ENCODE measurements around the gene SULT1C2. TPM values are rescaled to one million over a fixed set of nuclear protein-coding genes. Genes with fewer than 3 reads are reported as not detected.

SULT1C2 gene
- total RNA-seq: 1 to 10 TPM in 1 of 2 donors, under 1 TPM in 1; 0.98 to 3.7 TPM
- long read RNA-seq, partial matches to known transcripts: 1 of 3 reads
- long read RNA-seq, other reads (novel, unspliced or antisense): 0 of 3 reads

DNA sequence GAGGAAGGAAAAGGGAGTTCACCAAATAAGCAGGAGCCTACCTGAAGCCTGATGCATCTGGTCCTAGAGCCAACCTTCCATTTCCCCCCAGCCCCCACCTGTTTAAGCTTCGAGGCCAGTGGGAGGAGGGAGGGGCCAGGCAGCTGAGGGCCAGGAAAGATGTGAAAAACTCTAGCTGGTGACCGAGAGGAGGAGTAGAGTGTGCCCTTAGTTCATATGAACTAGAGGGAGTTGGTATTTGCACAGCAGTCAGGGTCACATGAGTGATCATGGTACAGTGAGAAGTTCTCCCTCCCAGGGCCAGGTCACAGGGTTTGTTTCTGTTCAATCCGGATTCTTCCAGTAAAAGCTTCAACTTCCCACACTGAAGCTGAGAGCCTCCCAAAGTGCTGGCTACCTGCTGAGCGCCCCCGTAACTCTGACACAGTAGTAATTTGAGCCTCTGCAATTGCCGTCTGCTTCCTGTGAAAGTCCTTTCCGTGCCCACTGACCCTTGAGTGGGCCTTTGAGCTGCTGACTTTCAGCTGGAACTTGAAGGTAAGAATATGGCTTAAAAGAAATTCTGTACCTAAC, at the start of gene SULT1C2:
SULT1C2 (plus strand) TSS at position 362 of the 573 bp plus-strand sequence. CDS start 4,773 bp downstream, outside the sequence.
- intact Hi-C loops (cut with DNase I, micrococcal nuclease): no loop called here
- DNase-seq (peak in 1 of 2 donors; percentile 38), ATAC-seq (peak; percentile 99)

DNA sequence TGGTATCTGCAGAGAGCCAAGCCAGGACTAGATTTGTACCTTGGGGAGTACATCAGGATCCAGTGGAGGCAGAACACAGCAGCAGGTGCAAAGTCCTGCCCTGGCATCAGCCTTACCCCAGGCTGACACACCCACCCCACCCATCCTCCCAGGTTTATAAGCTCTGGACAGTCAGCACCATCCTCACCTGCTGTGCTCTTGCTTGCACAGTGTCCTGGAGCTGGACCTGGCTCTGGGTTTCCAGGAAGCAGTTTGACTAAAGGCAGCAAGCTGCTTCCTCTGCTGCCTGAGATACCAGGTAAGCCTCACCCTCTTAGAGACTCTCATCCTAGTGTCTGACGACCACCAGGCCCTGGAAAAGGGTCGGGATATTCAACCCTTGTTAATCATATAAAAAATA, 48.9 kb upstream of the SULT1C2 start, which contains the start of gene SULT1C3:
SULT1C3 (plus strand) TSS at position 183 of the 400 bp plus-strand sequence. CDS start 7,227 bp downstream, outside the sequence.
- intact Hi-C loops (cut with DNase I, micrococcal nuclease): no loop called here
- DNase-seq (peak; percentile 68 to 87), ATAC-seq (peak; percentile 100)

DNA sequence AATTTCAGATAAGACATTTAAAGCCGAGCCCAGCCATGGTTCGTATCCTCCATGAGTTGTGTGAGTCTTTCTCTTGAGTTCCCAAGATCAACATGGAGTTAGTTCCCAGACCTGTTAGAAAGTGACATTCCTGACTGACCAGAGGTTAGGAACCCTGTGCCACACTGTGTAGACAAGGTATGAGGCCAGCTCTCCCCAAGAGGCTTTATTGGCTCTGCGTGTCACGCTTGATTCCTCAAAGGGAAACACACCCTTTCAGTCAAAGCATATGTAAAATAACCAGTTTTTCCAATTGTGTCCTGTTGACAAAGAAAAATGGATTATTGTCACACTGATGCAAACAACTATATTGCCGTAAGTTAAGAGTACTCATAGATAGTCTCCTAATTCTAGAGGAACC, 47.7 kb upstream of the SULT1C2 start:
- ATAC-seq: no peak
- no peak for DNase-seq
- intact Hi-C loops (cut with DNase I, micrococcal nuclease): no loop called here

GRCh38 chr2:108243566-108243965, 45.1 kb upstream of the SULT1C2 start:
- ATAC-seq (no peak), DNase-seq (no peak)
- intact Hi-C loops (cut with DNase I, micrococcal nuclease): no loop called here

DNA sequence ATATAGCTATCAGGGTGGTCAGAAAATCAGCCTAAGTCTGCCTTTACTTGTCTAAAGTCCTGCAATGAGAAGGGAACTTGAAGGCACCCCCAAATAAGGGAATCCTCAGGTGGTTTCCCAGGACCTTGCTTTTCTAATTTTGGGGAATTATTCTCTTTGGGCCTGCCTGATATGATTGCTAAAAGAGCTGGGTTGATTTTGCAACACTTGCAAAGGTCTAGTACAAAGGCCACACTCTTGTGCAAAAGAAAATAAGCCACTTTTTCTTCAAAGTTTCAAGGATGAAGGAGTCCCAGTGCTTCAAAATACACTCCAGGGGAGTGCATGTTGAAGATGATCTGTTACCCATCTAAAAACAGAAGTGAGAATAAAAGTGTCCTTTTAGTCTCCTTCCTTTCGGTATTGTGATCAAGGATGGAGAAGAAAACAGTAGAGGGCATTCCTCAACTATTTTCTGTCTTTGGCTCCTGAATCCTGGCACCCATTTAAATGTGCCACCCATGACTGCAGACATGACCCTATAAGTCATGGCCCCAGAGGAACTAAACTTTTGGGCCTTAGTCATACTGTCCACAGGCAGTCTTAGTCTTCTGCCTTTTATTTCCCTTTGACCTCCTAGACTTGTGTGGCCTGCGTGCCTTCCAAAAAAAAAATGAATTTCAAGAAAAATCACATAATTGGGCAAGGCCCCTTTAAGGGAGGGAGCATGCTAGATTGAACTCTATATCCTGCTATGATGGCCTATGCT, 43.9 kb upstream of the SULT1C2 start:
- DNase-seq: no peak
- ATAC-seq: no peak
- intact Hi-C loops (cut with DNase I, micrococcal nuclease): no loop called here

GRCh38 chr2:108253106-108253505, 35.6 kb upstream of the SULT1C2 start:
- ATAC-seq: no peak
- intact Hi-C loops (cut with DNase I, micrococcal nuclease): no loop called here

GRCh38 chr2:108257757-108258331, 30.9 kb upstream of the SULT1C2 start:
- intact Hi-C loops (cut with DNase I, micrococcal nuclease): no loop called here
- DNase-seq: no peak
- ATAC-seq: peak; percentile 74

More at GRCh38 chr2:108253106-108253505, 35.6 kb upstream of the SULT1C2 start:
- no peak for DNase-seq

- ATAC-seq: no peak
- intact Hi-C loops (cut with DNase I, micrococcal nuclease): no loop called here
- DNase-seq: no peak
Observed at GRCh38 chr2:108260773-108261172, 27.9 kb upstream of the SULT1C2 start.

DNA sequence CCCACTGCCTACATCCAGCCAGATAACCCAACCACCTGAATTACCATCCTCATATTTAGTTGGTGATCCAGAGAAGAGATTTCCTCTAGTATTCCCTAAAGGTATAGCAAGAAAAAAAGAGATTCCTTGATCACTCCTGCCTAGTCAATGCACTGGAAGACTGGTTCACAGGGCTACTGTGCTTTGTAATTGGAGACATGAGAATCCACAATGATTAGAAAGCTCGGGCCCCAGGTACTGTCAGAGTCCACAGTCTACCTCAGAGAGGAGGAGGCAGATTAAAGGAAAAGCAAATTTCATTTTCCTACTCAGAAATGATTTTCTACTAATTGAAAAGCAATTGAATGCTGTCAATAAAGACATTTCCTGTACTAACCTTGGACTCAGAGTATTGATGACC, 26.7 kb upstream of the SULT1C2 start:
- no peak for DNase-seq
- no peak for ATAC-seq

GRCh38 chr2:108263401-108263800, 25.3 kb upstream of the SULT1C2 start:
- no peak for DNase-seq
- ATAC-seq: no peak
- intact Hi-C loops (cut with DNase I, micrococcal nuclease): no loop called here

More for the DNA sequence above, 26.7 kb upstream of the SULT1C2 start:
- intact Hi-C loops (cut with DNase I, micrococcal nuclease): no loop called here

DNA sequence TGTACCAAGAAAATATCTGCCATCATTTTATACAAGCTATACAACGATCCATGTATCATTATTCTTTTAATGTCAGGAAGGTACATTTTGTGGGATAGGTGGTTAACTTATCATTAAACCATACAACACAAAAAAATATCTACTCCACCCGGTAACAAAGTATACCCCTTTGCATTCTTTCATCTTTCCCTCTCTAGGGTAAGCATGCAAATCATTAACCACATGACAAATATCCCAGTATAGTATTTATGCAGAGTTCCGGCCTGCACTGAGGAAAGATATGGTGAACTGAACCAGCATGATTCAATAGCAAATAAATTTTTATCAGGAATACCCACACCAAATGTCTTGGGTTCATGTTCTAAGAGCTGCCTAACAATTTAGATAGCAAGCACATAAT, 22.5 kb upstream of the SULT1C2 start:
- ATAC-seq: peak; percentile 45
- intact Hi-C loops (cut with DNase I, micrococcal nuclease): no loop called here

GRCh38 chr2:108267101-108267500, 21.6 kb upstream of the SULT1C2 start:
- ATAC-seq: no peak
- intact Hi-C loops (cut with DNase I, micrococcal nuclease): no loop called here
- DNase-seq: peak in 1 of 2 donors; percentile 16

More for the DNA sequence above, 22.5 kb upstream of the SULT1C2 start:
- DNase-seq: no peak

DNA sequence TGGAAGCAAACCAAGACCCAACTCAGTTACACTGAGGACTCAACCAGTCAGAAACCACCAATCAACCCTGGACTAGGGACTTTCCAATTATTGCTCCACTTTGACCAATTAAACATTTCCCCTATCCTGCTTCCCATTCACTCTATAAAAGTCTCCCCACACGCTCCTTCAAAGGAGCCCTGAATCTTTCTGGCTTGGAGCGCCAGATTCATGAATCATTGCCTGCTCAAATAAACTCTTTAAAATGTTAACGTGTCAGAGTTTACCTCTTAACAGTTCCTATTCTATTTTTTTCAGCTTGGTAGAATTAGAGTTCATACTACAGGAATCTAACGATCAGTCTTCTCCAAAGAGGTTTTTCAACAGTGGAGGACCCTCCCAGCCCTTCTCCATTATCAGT, 20.7 kb upstream of the SULT1C2 start:
- DNase-seq: no peak
- ATAC-seq: peak; percentile 10

GRCh38 chr2:108270346-108270745, 18.3 kb upstream of the SULT1C2 start:
- intact Hi-C loops (cut with DNase I, micrococcal nuclease): no loop called here
- ATAC-seq (no peak), DNase-seq (no peak)

More for the DNA sequence above, 20.7 kb upstream of the SULT1C2 start:
- intact Hi-C loops (cut with DNase I, micrococcal nuclease): no loop called here

DNA sequence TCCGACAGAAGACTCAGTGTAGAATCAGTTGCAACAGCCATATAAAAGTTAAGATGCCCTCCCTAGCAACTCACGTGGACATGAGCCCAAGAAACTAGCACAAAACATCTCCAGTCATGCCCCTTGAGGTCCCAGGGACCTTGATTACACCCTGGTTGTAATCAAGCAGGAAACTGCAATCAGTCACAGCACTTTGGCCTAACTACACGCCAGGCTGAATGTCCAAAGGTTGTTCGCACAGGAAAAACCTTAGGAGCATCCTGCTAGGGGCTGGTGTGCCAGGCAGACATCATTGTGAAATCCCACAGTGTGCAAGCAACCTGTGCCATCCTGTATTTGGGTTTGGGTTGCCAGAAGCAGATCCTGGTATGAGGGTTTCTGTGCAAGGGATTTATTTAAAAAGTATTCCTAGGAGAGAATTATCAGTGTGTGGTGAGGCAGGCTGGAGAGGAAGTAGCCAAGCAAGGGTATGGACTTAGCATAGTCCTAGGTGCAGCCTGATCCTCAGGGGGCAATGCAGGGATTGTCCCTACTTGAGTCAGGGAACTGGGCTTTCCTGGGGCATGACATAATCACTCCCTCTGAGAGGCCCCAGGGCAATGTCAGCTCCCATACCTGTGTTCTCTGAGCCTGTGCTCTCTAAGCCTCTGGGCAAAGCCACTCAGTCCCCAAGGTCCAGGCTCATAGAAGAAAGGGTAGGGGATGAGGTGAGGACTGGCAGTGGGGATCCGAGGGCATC, 17.8 kb upstream of the SULT1C2 start:
- ATAC-seq: peak; percentile 94
- peak; percentile 34 to 52 for DNase-seq
- intact Hi-C loops (cut with DNase I, micrococcal nuclease): no loop called here

- ATAC-seq (peak; percentile 19), DNase-seq (no peak)
- intact Hi-C loops (cut with DNase I, micrococcal nuclease): no loop called here
Observed at GRCh38 chr2:108271691-108272253, 16.9 kb upstream of the SULT1C2 start.

- intact Hi-C loops (cut with DNase I, micrococcal nuclease): no loop called here
- DNase-seq: no peak
- no peak for ATAC-seq
Observed at GRCh38 chr2:108278631-108279030, 10.1 kb upstream of the SULT1C2 start.

DNA sequence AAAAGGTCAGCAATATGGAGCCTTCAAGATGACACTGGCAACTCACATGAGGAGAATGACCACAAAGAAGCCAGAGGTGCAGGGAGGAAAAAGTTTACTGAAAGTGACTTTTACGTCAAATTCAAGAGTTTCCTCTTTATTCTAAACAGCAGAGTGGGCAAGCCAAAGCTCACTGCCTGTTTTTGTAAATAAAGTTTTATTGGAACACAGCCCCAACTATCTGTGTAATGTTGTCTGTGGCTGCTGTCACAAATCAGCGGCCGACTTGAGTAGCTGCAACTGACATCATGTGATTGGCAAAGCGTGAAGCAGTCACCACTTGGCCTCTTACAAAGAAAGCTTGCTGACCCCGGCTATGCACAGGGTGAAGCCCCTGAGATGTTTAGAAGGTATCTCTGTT, 9.2 kb upstream of the SULT1C2 start:
- DNase-seq (no peak), ATAC-seq (no peak)
- intact Hi-C loops (cut with DNase I, micrococcal nuclease): no loop called here

DNA sequence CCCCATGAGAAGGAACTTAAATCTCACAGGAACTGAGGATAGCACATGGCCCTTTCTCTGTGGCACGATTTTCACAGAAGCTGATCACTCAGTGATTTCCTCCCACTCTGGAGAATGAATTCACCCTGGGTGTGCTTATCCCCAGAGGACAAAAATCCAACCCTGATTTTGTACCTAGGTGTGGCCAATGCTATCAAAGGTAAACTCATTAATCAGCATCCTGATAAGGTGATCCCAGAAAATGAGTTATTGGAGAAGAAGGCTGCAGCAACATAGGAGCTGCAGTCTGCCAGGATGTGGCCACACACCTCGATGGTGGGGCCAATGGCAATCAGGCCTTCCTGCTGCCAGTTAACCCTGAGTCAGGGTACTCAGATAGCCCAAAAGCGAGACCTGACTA, 8.2 kb upstream of the SULT1C2 start:
- intact Hi-C loops (cut with DNase I, micrococcal nuclease): no loop called here
- no peak for ATAC-seq
- no peak for DNase-seq

Measured in left colon (tissue), 2 donors.